IMR-90 (cell line): Measurements from ENCODE around the gene GBF1.

ENCODE experiments used
- BHLHE40 ChIP-seq: fragments of 150-350 bp; IDR thresholded peaks from 2 replicates; pipeline ENCODE4 v1.6.1; 2016; ENCODE audit warnings: mild to moderate bottlenecking, low read depth, low read length
- MAFK ChIP-seq: IDR thresholded peaks from 2 replicates; pipeline ENCODE4 v1.6.1; 2012; ENCODE audit warnings: low read depth, low read length, improper control_type of control experiment
- MXI1 ChIP-seq: IDR thresholded peaks from 2 replicates; pipeline ENCODE4 v1.6.1; 2012; ENCODE audit warnings: low read depth, mild to moderate bottlenecking, low read length, moderate library complexity, borderline replicate concordance
- POLR2A ChIP-seq: IDR thresholded peaks from 2 replicates; pipeline ENCODE4 v1.6.1; 2012; ENCODE audit warnings: mild to moderate bottlenecking, low read depth, low read length
- RAD21 ChIP-seq: IDR thresholded peaks from 2 replicates; pipeline ENCODE4 v1.6.1; 2012; ENCODE audit warnings: low read length, improper control_type of control experiment
- RFX5 ChIP-seq: IDR thresholded peaks from 2 replicates; pipeline ENCODE4 v1.8.0; 2012; ENCODE audit warnings: low read depth, mild to moderate bottlenecking, low read length, moderate library complexity
- TF ChIP-seq, protein P1 (sequence below): conservative IDR thresholded peaks from 2 replicates; pipeline ENCODE4 v1.5.1; 2012; ENCODE audit warnings: mild to moderate bottlenecking, low read depth, low read length, improper control_type of control experiment

DNA sequence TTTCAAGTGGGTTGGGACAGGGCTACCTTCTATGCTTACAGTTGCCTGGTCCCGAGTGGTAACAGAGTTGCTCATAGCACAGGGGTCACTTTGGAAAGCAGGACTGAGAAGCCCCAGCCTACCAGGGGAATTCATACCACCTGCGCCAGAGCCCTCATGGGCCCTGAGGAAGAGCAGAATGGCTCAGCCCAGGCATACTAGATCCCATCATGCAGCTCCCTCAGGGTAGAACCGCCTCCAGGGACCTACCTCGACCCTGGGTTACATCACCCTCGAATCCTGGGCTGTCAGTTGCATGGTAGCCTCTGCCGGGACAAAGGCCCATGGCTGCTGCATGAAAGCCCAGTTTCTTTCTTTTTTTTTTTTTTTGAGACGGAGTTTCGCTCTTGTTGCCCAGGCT, 184.1 kb downstream of the GBF1 start:
- TF ChIP-seq, protein P1, sequence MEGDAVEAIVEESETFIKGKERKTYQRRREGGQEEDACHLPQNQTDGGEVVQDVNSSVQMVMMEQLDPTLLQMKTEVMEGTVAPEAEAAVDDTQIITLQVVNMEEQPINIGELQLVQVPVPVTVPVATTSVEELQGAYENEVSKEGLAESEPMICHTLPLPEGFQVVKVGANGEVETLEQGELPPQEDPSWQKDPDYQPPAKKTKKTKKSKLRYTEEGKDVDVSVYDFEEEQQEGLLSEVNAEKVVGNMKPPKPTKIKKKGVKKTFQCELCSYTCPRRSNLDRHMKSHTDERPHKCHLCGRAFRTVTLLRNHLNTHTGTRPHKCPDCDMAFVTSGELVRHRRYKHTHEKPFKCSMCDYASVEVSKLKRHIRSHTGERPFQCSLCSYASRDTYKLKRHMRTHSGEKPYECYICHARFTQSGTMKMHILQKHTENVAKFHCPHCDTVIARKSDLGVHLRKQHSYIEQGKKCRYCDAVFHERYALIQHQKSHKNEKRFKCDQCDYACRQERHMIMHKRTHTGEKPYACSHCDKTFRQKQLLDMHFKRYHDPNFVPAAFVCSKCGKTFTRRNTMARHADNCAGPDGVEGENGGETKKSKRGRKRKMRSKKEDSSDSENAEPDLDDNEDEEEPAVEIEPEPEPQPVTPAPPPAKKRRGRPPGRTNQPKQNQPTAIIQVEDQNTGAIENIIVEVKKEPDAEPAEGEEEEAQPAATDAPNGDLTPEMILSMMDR, result no peak
- TF ChIP-seq POLR2A (no peak), RFX5 (no peak), BHLHE40 (no peak), MXI1 (no peak), MAFK (no peak), RAD21 (no peak)
